Measurements from ENCODE around the gene TRAIP.

DNA sequence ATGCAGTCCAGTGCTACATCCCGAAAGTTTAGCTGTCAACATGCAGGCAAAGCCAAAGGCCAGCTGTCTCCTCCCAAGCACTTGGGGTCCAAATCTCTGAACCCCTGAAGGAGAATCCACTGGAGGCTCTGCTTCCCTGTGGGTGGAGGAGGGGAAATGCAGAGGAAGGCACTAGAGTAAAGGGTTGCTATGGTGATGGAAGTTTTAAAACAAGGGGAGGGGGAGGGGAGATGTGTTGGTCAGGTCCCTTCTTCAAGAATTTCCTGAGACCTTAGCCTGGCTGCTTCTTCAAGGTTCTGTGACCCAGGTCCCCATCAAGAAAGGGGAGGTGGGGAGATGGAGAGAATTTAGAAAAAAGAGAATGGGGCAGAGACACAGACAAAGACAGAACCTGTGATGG lies 11.0 kb upstream of the TRAIP start:
- TF ChIP-seq, protein P1, sequence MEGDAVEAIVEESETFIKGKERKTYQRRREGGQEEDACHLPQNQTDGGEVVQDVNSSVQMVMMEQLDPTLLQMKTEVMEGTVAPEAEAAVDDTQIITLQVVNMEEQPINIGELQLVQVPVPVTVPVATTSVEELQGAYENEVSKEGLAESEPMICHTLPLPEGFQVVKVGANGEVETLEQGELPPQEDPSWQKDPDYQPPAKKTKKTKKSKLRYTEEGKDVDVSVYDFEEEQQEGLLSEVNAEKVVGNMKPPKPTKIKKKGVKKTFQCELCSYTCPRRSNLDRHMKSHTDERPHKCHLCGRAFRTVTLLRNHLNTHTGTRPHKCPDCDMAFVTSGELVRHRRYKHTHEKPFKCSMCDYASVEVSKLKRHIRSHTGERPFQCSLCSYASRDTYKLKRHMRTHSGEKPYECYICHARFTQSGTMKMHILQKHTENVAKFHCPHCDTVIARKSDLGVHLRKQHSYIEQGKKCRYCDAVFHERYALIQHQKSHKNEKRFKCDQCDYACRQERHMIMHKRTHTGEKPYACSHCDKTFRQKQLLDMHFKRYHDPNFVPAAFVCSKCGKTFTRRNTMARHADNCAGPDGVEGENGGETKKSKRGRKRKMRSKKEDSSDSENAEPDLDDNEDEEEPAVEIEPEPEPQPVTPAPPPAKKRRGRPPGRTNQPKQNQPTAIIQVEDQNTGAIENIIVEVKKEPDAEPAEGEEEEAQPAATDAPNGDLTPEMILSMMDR (IDR thresholded peaks at IDR 0.05): no peak
- TF ChIP-seq POLR2A (IDR thresholded peaks at IDR 0.05): no peak
